ENCODE results near the gene TCF19. TPM values are rescaled to one million over a fixed set of nuclear protein-coding genes. Genes with fewer than 3 reads are reported as not detected.
A peak's percentile ranks its signal among the peaks of the same experiment; 100 is the strongest.
"Not testable (repeated sequence)": the region's sequence is repeated elsewhere in the genome, so short reads cannot be mapped to it uniquely, and the experiment has no call there.

TCF19 gene
- total RNA-seq, 1 donor from 2014 or later, result 6.2 TPM

- TF ChIP-seq, protein P1, sequence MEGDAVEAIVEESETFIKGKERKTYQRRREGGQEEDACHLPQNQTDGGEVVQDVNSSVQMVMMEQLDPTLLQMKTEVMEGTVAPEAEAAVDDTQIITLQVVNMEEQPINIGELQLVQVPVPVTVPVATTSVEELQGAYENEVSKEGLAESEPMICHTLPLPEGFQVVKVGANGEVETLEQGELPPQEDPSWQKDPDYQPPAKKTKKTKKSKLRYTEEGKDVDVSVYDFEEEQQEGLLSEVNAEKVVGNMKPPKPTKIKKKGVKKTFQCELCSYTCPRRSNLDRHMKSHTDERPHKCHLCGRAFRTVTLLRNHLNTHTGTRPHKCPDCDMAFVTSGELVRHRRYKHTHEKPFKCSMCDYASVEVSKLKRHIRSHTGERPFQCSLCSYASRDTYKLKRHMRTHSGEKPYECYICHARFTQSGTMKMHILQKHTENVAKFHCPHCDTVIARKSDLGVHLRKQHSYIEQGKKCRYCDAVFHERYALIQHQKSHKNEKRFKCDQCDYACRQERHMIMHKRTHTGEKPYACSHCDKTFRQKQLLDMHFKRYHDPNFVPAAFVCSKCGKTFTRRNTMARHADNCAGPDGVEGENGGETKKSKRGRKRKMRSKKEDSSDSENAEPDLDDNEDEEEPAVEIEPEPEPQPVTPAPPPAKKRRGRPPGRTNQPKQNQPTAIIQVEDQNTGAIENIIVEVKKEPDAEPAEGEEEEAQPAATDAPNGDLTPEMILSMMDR (IDR thresholded peaks at IDR 0.05), result no peak
- H3K4me1 ChIP-seq, result peaks cover 7% of the 10 kb centered on the region
- peak overlapping the region; percentile 37 for H3K4me3 ChIP-seq
- H3K27ac ChIP-seq, result peak overlapping the region; percentile 85
- no peaks in the 10 kb centered on the region for H3K9me3 ChIP-seq
- ATAC-seq, result peak in 1 of 2 donors; percentile 66
- H3K27me3 ChIP-seq (ENCODE audit: low read depth), result no peaks in the 10 kb centered on the region
- DNase-seq, result peak; percentile 68
- intact Hi-C loops (cut with DNase I), result no loop called here
- no peaks in the 10 kb centered on the region for H3K36me3 ChIP-seq
Observed at GRCh38 chr6:31186052-31186734, 27.8 kb downstream of the TCF19 start.

DNA sequence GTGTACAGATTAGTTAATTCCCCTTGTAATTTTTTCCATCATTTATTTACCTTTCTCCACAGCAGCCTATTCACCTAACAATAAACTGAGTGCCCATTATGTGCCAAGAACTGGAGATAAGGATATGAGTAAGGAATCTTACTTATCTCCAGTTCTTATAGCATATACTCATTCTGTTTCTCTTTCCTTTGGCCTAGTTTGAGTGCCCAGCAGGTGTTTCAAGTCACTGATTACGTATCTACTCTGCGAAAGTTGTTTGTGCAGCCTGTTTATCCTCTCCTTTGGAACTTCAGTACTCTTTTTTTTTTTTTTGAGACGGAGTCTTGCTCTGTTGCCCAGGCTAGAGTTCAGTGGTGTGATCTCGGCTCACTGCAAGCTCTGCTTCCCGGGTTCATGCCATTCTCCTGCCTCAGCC is 29.4 kb downstream of the TCF19 start:
- Histone ChIP-seq H3K4me3 (no peak overlapping the region), H3K27me3 (ENCODE audit: low read depth) (no peaks in the 10 kb centered on the region), H3K4me1 (peaks cover 7% of the 10 kb centered on the region), H3K36me3 (no peaks in the 10 kb centered on the region), H3K9me3 (no peaks in the 10 kb centered on the region), H3K27ac (peak overlapping the region; percentile 85)
- intact Hi-C loops (cut with DNase I), result no loop called here
- TF ChIP-seq, protein P1 (IDR thresholded peaks at IDR 0.05), result no peak
- no peak for DNase-seq
- peak; percentile 71 to 89 for ATAC-seq

DNA sequence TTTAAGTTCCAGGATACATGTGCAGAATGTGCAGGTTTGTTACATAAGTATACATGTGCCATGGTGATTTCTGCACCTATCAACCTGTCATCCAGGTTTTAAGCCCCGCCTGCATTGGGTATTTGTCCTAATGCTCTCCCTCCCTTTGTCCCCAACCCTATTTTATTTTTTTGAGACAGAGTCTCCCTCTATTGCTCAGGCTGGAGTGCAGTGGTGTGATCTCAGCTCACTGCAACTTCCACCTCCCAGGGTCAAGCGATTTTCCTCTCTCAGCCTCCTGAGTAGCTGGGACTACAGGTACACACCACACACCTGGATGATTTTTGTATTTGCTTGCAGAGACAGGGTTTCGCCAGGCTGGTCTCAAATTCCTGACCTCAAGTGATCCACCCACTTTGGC is 30.8 kb downstream of the TCF19 start:
- ATAC-seq; H3K36me3 ChIP-seq; DNase-seq; H3K27me3 ChIP-seq (ENCODE audit: low read depth); intact Hi-C loops (cut with DNase I); H3K9me3 ChIP-seq; H3K4me3 ChIP-seq; H3K27ac ChIP-seq: not testable (repeated sequence)
- H3K4me1 ChIP-seq, result peaks cover 13% of the 10 kb centered on the region

DNA sequence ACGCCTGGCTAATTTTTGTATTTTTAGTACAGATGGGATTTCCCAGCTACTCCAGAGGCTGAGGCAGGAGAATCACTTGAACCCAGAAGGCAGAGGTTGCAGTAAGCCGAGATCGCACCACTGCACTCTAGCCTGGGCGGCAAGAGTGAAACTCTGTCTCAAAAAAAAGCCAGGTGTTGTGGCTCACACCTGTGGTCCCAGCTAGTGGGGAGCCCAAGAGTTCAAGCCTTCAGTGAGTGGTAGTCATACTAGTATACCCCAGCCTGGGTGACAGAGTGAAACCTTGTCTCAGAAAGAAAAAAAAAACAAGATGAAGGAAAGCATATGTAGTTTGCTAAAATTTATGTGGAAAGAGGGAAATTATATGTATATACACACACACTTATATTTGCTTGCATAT is 32.1 kb downstream of the TCF19 start:
- Histone ChIP-seq H3K4me3 (no peak overlapping the region), H3K4me1 (peaks cover 22% of the 10 kb centered on the region), H3K27me3 (ENCODE audit: low read depth) (no peaks in the 10 kb centered on the region), H3K9me3 (no peaks in the 10 kb centered on the region), H3K36me3 (no peaks in the 10 kb centered on the region), H3K27ac (no peak overlapping the region)
- TF ChIP-seq, protein P1 (IDR thresholded peaks at IDR 0.05), result no peak
- intact Hi-C loops (cut with DNase I), result loop anchor here (5.0 to 10.0 kb wide), 2 partner anchors 53 to 174 kb away; partner anchors contain the start of gene PSORS1C2
- no peak for DNase-seq
- no peak for ATAC-seq

DNA sequence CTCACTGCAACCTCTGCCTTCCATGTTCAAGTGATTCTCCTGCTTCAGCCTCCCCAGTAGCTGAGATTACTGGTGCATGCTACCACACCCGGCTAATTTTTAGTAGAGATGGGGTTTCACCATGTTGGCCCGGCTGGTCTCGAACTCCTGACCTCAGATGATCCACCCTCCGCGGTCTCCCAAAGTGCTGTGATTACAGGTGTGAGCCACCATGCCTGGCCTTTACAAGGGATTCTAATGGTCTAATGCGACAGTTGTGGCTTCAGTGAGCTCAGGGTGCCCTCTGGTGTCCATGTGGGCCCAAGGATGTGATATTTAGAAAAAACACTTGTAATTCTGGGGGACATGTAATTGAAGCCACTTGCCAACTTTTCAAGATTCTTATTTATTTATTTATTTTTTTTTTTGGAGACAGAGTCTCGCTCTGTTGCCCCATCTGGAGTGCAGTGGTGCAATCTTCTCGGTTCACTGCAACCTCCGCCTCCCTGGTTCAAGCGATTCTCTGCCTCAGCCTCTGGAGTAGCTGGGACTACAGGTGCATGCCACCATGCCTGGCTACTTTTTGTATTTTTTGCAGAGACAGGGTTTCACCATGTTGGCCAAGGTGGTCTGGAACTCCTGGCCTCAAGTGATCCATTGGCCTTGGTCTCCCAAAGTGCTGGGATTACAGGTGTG is 34.2 kb downstream of the TCF19 start:
- H3K4me1 ChIP-seq, result peaks cover 16% of the 10 kb centered on the region
- H3K4me3 ChIP-seq; H3K36me3 ChIP-seq; H3K27me3 ChIP-seq (ENCODE audit: low read depth); H3K27ac ChIP-seq; H3K9me3 ChIP-seq: not testable (repeated sequence)
- TF ChIP-seq, protein P1 (IDR thresholded peaks at IDR 0.05), result peak; percentile 61
- DNase-seq (peak; percentile 66), ATAC-seq (peak; percentile 54 to 55)
- intact Hi-C loops (cut with DNase I), result loop anchor here (5.0 to 10.0 kb wide), 2 partner anchors 55 to 172 kb away; partner anchors contain the start of gene PSORS1C2

- Histone ChIP-seq H3K27me3 (ENCODE audit: low read depth) (no peaks in the 10 kb centered on the region), H3K36me3 (no peaks in the 10 kb centered on the region), H3K4me1 (peaks cover 16% of the 10 kb centered on the region), H3K27ac (no peak overlapping the region), H3K4me3 (no peak overlapping the region), H3K9me3 (no peaks in the 10 kb centered on the region)
- DNase-seq, result no peak
- ATAC-seq, result no peak
- intact Hi-C loops (cut with DNase I), result loop anchor here (5.0 to 10.0 kb wide), 2 partner anchors 56 to 172 kb away; partner anchors contain the start of gene PSORS1C2
- TF ChIP-seq, protein P1 (IDR thresholded peaks at IDR 0.05), result no peak
Observed at GRCh38 chr6:31193206-31193605, 34.8 kb downstream of the TCF19 start.
